B cell (primary cell): ENCODE data around the gene NF2. TPM values are rescaled to one million over a fixed set of nuclear protein-coding genes. Genes with fewer than 3 reads are reported as not detected.
A peak's percentile ranks its signal among the peaks of the same experiment; 100 is the strongest.

Experiments used
- ATAC-seq: fragments of 200-7000 bp; cut with Tn5 transposase; one replicate; pipeline ENCODE4 v1.10.0; 2021; ENCODE audit warnings: low read depth, mild to moderate bottlenecking, moderate number of reproducible peaks, moderate library complexity
- CTCF ChIA-PET: fragments of 350-600 bp; sonication (Branson Sonifier 250); formaldehyde crosslinking; loops from one replicate; lab custom pipeline; 2021; ENCODE audit warnings: antibody characterized with exemption, inconsistent platforms; lab: Charles Lee
- POLR2A ChIA-PET: fragments of 350-600 bp; sonication (Branson Sonifier 250); formaldehyde crosslinking; loops from one replicate; lab custom pipeline; 2021; ENCODE audit warnings: antibody characterized with exemption; lab: Charles Lee
- DNase-seq: peaks from one replicate; pipeline ENCODE4 v3.0.0; 2013
- H2AFZ ChIP-seq: 2 replicates; pipeline ENCODE4 v1.6.1; 2012; ENCODE audit warnings: mild to moderate bottlenecking, low read depth, low read length; ENCODE audit not compliant: insufficient read depth, poor library complexity, severe bottlenecking
- H3K27ac ChIP-seq, 2 donors: 1 replicate in 1 of 2; 2 replicates in 1 of 2; pipeline ENCODE4 v1.5.1; 2012 to 2013; ENCODE audit warnings: low read length in 2 of 2, mild to moderate bottlenecking in 2 of 2, moderate library complexity in 1 of 2
- H3K27me3 ChIP-seq, 4 experiments: fragments of 200-600 bp in 1 of 4; sonication (generic) in 1 of 4; replicated peaks in 1 of 4; 1 replicate in 2 of 4; 2 replicates in 2 of 4; pipeline versions ENCODE4 v1.6.1 to v1.7.0; 2013 to 2016; ENCODE audit warnings: low read length in 3 of 4, mild to moderate bottlenecking in 2 of 4, mixed read lengths in 1 of 4, moderate library complexity in 1 of 4; ENCODE audit not compliant: insufficient read depth in 4 of 4, control insufficient read depth in 3 of 4; ENCODE audit errors: control extremely low read depth in 1 of 4
- H3K36me3 ChIP-seq, 2 experiments: replicated peaks in 1 of 2; 1 replicate in 1 of 2; 2 replicates in 1 of 2; pipeline versions ENCODE4 v1.6.1 to v1.7.1; 2013; ENCODE audit warnings: low read length in 1 of 2; ENCODE audit not compliant: insufficient read depth in 2 of 2, control insufficient read depth in 1 of 2; ENCODE audit errors: control extremely low read depth in 1 of 2, extremely low read depth in 1 of 2
- H3K4me1 ChIP-seq, 2 donors: fragments of 200-600 bp in 1 of 2; sonication (generic) in 1 of 2; 1 replicate in 1 of 2; 2 replicates in 1 of 2; pipeline versions ENCODE4 v1.5.1 to v1.6.1; 2013 to 2017; ENCODE audit warnings: low read length in 2 of 2; ENCODE audit not compliant: control insufficient read depth in 2 of 2, insufficient read depth in 2 of 2
- H3K4me2 ChIP-seq: replicated peaks from 2 replicates; pipeline ENCODE3; 2012; ENCODE audit warnings: mild to moderate bottlenecking, low read depth, low read length; ENCODE audit not compliant: poor library complexity, severe bottlenecking
- H3K4me3 ChIP-seq, 5 experiments: fragments of 200-600 bp in 1 of 5; sonication (generic) in 1 of 5; 1 replicate in 3 of 5; 2 replicates in 2 of 5; pipeline versions ENCODE4 v1.5.1 to v1.7.0; 2011 to 2016; ENCODE audit warnings: low read length in 4 of 5, mild to moderate bottlenecking in 4 of 5, low read depth in 2 of 5, control low read depth in 1 of 5, moderate library complexity in 1 of 5; ENCODE audit not compliant: insufficient read depth in 1 of 5; ENCODE audit errors: control extremely low read depth in 1 of 5, extremely low read depth in 1 of 5
- H3K79me2 ChIP-seq: fragments of 200-600 bp; sonication (generic); one replicate; pipeline ENCODE4 v1.6.0; 2016; ENCODE audit warnings: low read length; ENCODE audit not compliant: control insufficient read depth, insufficient read depth
- H3K9ac ChIP-seq: fragments of 200-600 bp; sonication (generic); 2 replicates; pipeline ENCODE4 v1.6.1; 2017; ENCODE audit warnings: mild to moderate bottlenecking, low read length, moderate library complexity
- H3K9me3 ChIP-seq, 3 donors: one replicate each; pipeline versions ENCODE4 v1.6.1 to v1.7.1; 2013; ENCODE audit warnings: low read length in 2 of 3; ENCODE audit not compliant: control insufficient read depth in 2 of 3, insufficient read depth in 1 of 3; ENCODE audit errors: control extremely low read depth in 1 of 3
- H4K20me1 ChIP-seq: 2 replicates; pipeline ENCODE4 v1.6.0; 2012; ENCODE audit warnings: mild to moderate bottlenecking, low read length; ENCODE audit not compliant: insufficient read depth, control insufficient read depth, poor library complexity, severe bottlenecking
- H3K27ac Mint-ChIP-seq: one replicate; pipeline ENCODE4 v1.8.0; 2021; ENCODE audit warnings: mixed read lengths
- H3K27me3 Mint-ChIP-seq: one replicate; pipeline ENCODE4 v1.8.0; 2021; ENCODE audit warnings: mixed read lengths
- H3K4me1 Mint-ChIP-seq: one replicate; pipeline ENCODE4 v1.8.0; 2021; ENCODE audit warnings: mixed read lengths
- H3K4me3 Mint-ChIP-seq: one replicate; pipeline ENCODE4 v1.8.0; 2021; ENCODE audit warnings: mixed read lengths
- H3K9me3 Mint-ChIP-seq: one replicate; pipeline ENCODE4 v1.8.0; 2022; ENCODE audit warnings: mixed read lengths; ENCODE audit not compliant: insufficient read depth
- CTCF ChIP-seq: fragments of 200-600 bp; IDR thresholded peaks from one replicate; pipeline ENCODE4 v1.8.0; 2022; ENCODE audit warnings: antibody characterized with exemption, mild to moderate bottlenecking
- EZH2 ChIP-seq: IDR thresholded peaks from 2 replicates; pipeline ENCODE4 v1.6.1; 2012; ENCODE audit warnings: borderline replicate concordance, low read depth, mild to moderate bottlenecking, moderate library complexity, low read length; ENCODE audit not compliant: insufficient read depth, poor library complexity, severe bottlenecking
- WGBS: methylation state at CpG from one replicate; pipeline ENCODE4 v1.1.5; 2013; ENCODE audit warnings: missing lambda C conversion rate; ENCODE audit not compliant: insufficient coverage; 5-methylcytosine and 5-hydroxymethylcytosine counted together
- intact Hi-C: fragments of 100-400 bp; cut with micrococcal nuclease; formaldehyde crosslinking; loops from one replicate; pipeline ENCODE4 v1.10.0; 2022
- polyA plus RNA-seq: library from polyadenylated mRNA; depleted of rRNA; stranded (reverse); fragments of >200 nt; gene quantifications from 2 replicates; pipeline ENCODE4 v1.2.3, GENCODE V29; 2012
- total RNA-seq, 2 donors: library from RNA; stranded (reverse); fragments of 120-200 nt in 1 of 2; gene quantifications; 1 replicate in 1 of 2; 2 replicates in 1 of 2; pipeline versions ENCODE4 v1.2.3 to v1.2.4, GENCODE V29; 2013 to 2022

The NF2 gene
- total and polyA plus RNA-seq, 2 donors (not counting 1 experiment from before 2014, with no cell fraction given), result 9.4 to 26.6 TPM

- ChIA-PET POLR2A (interaction anchor here (0.6 to 0.7 kb wide), 2 partner anchors 157 to 194 kb away, joined by 3 read pairs; no protein-coding TSS in a partner anchor), CTCF (no interaction called here)
- Histone ChIP-seq H3K27ac (no peak overlapping the region), H3K9me3 (no peaks in the 10 kb centered on the region), H3K79me2 (no peaks in the 10 kb centered on the region), H2AFZ (peak overlapping the region; percentile 93), H3K4me1 (peaks cover 5 to 10% of the 10 kb centered on the region in 2 donors), H3K36me3 (no peaks in the 10 kb centered on the region), H3K4me3 (peak overlapping the region; percentile 21 to 81 (median 64)), H3K9ac (peak overlapping the region; percentile 71), H3K4me2 (peak overlapping the region; percentile 86), H4K20me1 (peaks cover 5% of the 10 kb centered on the region), H3K27me3 (no peaks in the 10 kb centered on the region)
- peak overlapping the region; percentile 97 for H3K4me3 Mint-ChIP-seq
- no peak for TF ChIP-seq CTCF
- TF ChIP-seq EZH2, result no peak
- H3K27ac Mint-ChIP-seq, result peak overlapping the region; percentile 97
- WGBS, result 48% methylated on average over 8 of the region's 8 CpGs
- no peak for ATAC-seq
- no peaks in the 10 kb centered on the region for H3K27me3 Mint-ChIP-seq
- no peaks in the 10 kb centered on the region for H3K9me3 Mint-ChIP-seq
- intact Hi-C loops, result loop anchor here (10.0 kb wide), 1 partner anchor 696 kb away; the partner anchor contains the start of gene ZNRF3
- DNase-seq, result peak; percentile 26
- H3K4me1 Mint-ChIP-seq, result peaks cover 17% of the 10 kb centered on the region
Observed at GRCh38 chr22:29580200-29580810, 23.1 kb upstream of the NF2 start.

- TF ChIP-seq EZH2, result no peak
- TF ChIP-seq CTCF, result no peak
- Histone ChIP-seq H3K79me2 (no peaks in the 10 kb centered on the region), H3K9ac (peak overlapping the region; percentile 71), H3K27ac (no peak overlapping the region), H3K4me3 (peak overlapping the region in 4 of 5 experiments; percentile 54 to 81 (median 64)), H3K9me3 (no peaks in the 10 kb centered on the region), H3K4me1 (peaks cover 5 to 10% of the 10 kb centered on the region in 2 donors), H3K4me2 (peak overlapping the region; percentile 86), H4K20me1 (peaks cover 5% of the 10 kb centered on the region), H3K36me3 (no peaks in the 10 kb centered on the region), H3K27me3 (no peaks in the 10 kb centered on the region), H2AFZ (peak overlapping the region; percentile 93)
- H3K4me3 Mint-ChIP-seq, result peak overlapping the region; percentile 97
- peaks cover 17% of the 10 kb centered on the region for H3K4me1 Mint-ChIP-seq
- no peaks in the 10 kb centered on the region for H3K9me3 Mint-ChIP-seq
- ChIA-PET POLR2A (interaction anchor here (0.6 to 0.7 kb wide), 3 partner anchors 14 to 1655 kb away, joined by 5 to 7 read pairs (median 5); no protein-coding TSS in a partner anchor), CTCF (interaction anchor here (1.0 kb wide), 1 partner anchor 9 kb away, joined by 5 read pairs; no protein-coding TSS in a partner anchor)
- intact Hi-C loops, result loop anchor here (1.0 to 10.0 kb wide), 4 partner anchors 22 to 697 kb away; partner anchors contain the start of genes ASCC2, NF2, THOC5 and ZNRF3
- DNase-seq (no peak), ATAC-seq (no peak)
- no peaks in the 10 kb centered on the region for H3K27me3 Mint-ChIP-seq
- 97% methylated on average over 9 of the region's 12 CpGs for WGBS
- peak overlapping the region; percentile 97 for H3K27ac Mint-ChIP-seq
Observed at GRCh38 chr22:29581799-29582198, 21.6 kb upstream of the NF2 start.
